CD4-positive, alpha-beta T cell treated with Interleukin-17A for 1 hour (primary cell): ENCODE measurements around the gene SCAF11.

Experiments used
- DNase-seq: peaks from one replicate; pipeline ENCODE4 v3.0.0-alpha.2; 2020

The SCAF11 gene

DNA sequence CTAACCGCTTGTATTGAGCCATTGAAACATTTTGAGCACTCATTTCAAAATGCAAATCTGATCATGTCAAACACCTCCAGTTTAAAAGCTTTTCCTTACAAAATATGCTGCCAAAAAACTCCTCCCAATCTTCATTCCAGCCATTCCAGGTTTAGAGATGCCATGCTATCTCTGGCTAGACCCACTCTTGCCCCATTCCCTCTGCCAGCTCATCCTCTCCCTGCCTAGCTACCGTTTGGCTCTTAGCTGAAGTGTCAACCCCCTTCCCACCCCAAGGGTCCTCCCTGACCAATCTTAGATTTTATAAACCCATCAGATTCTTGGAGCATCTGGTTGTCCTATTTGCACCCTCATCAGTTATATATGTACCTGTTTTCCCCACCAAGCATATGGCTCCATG, 75.0 kb downstream of the SCAF11 start:
- no peak for DNase-seq

DNA sequence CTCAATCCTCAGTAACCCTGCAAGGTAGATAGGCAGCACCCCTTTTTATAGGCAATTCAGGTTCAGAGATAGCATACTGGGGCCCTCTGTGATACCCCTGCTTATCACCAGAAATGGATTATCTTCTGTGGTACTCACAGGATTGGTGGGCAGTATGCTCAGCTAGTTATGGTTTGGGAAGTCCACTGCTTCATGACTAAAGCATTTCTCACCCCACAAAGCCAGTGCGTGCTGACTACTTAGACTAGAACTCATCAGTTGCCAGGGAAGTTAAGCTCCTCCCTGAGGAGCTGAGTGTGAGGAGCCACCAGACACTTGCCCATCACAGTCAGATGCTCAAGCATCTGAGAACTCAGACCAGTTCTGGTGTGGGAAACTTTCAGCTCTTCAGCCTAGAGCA, 76.3 kb downstream of the SCAF11 start:
- no peak for DNase-seq

- no peak for DNase-seq
These were observed 76.7 kb downstream of the SCAF11 start for GRCh38 chr12:45913631-45914030.

DNA sequence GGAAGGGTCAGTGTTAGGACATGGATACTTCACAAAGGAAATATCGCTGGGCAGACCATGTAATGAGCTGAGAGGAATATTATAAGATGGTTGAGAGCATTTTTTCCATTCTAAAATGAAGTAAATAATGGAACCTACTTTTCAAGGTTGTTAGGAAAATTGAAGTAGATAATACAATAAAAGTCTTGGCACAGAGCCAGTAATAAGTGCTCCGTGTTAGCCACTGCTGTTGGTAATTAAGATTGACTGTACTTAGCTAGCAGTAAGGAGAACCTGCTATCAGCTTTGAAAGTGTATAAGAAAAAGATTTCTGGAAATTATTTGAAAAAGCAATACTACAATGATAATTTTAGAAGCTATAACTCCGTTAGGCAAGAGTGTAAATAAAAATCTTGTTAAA, 77.6 kb downstream of the SCAF11 start:
- DNase-seq = no peak

DNA sequence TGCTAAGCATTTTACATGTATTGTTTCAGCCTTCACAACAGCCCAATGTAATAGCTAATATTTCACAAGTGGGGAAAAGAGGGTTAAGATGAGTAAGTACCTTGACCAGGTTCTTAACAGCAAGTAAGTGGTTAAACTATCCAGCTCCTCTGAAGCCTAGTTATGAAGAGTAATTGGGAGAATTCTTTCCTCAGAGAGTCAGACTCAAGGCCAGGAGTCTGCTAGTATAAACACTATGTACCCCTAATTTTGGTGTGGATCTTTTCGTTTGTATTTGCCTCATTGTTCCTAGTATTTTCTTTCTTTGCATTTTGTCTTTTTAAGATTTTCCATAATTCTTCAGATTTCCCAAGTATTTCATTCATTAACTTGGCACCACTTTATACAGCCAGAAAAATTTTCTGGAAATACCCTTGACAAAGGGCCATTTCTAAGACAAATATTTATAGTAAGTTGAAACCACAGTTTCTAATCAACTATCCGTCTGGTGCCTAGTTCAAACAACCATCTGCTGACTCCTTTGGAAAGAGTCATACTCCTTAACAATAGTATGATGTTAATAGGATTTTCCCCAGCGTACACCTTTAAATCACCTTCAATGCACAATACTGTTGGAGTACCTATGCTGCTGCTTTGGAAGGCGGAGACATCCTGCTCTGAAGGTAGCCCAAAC, 81.2 kb downstream of the SCAF11 start:
- no peak for DNase-seq

DNA sequence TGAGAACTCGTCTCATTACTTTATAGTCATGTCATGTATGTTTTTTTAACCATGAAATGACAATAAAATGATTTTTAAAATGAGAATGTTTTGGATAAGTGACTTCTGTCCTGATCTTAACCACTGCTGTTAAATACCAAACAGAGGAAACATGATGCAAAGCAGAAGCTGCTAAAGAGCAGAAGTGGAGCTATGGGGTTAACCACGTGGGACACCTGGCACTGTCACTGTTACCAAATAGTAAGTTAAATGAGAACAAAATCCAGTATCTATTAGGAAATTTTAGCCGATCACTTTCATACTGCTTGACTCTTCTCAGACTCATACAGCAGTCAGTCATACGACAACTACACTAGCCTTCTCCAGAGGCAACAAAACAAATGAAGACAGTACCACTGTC, 82.4 kb downstream of the SCAF11 start:
- DNase-seq = no peak

GRCh38 chr12:45898094-45898493, 92.3 kb downstream of the SCAF11 start:
- no peak for DNase-seq

- DNase-seq = no peak
These were observed 94.4 kb downstream of the SCAF11 start for GRCh38 chr12:45895961-45896360.

DNA sequence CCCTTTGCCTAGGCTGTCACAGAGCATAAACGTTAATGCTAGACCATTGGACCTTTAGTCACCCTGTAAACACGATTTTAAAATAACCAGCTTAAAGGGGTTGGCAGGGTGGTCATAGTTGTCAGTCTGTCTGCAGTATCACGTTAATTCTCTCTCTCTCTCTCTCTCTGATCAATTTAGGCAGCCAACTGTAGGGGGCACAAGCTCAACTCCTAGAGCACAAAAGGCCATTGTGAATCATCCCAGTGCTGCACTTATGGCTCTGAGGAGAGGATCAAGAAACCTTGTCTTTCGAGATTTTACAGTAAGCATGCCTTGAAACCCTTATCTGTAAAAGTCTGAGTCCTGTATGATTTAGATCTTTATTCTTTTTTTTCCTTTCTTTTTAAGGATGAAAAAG, 97.1 kb downstream of the SCAF11 start:
- DNase-seq = no peak

- DNase-seq = no peak
These were observed 100.1 kb downstream of the SCAF11 start for GRCh38 chr12:45890276-45890675.

GRCh38 chr12:45887544-45887943, 102.8 kb downstream of the SCAF11 start:
- DNase-seq = no peak

DNA sequence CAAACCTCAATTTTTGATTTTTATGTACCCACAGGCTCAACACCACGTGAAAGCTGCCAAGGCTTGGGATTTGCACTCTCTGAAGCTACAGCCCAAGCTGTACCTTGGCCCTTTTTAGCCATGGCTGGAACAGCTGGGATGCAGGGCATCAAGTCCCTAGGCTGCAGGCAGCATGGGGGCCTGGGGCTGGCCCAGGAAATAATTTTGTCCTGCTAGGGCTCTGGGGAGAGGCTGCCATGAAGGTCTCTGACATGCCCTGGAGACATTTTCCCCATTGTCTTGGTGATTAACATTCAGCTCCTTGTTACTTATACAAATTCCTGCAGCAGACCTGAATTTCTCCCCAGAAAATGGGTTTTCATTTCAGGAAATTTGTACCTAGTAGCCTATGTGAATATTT, 103.7 kb downstream of the SCAF11 start:
- no peak for DNase-seq

- no peak for DNase-seq
These were observed 107.2 kb downstream of the SCAF11 start for GRCh38 chr12:45883187-45883586.

GRCh38 chr12:45880533-45880932, 109.8 kb downstream of the SCAF11 start:
- DNase-seq = no peak

DNA sequence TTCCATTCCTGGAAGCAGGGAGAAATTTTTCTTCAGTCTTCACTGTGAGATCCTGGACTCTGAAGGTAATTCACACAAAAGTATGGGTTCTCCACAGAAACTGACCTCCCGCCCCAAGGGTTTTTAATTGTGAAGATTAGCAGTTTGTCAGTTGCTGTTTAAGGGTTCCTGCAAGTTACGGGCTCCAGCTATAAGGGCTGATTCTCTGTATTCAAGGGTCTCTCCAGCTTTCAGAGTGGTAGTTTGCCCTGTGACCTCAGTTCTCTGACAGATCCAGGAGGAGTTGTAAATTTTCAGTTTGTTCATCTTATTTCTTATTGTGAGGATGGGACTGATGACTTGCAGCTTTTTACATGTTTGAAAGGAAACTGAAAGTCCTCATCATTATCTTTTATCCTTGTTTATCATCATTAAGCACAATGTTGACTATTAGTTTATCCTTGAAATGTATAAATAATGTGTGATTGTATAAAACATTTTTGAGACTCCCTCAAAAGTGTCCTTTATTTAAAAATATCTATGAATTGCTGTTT, 110.9 kb downstream of the SCAF11 start:
- DNase-seq = no peak

DNA sequence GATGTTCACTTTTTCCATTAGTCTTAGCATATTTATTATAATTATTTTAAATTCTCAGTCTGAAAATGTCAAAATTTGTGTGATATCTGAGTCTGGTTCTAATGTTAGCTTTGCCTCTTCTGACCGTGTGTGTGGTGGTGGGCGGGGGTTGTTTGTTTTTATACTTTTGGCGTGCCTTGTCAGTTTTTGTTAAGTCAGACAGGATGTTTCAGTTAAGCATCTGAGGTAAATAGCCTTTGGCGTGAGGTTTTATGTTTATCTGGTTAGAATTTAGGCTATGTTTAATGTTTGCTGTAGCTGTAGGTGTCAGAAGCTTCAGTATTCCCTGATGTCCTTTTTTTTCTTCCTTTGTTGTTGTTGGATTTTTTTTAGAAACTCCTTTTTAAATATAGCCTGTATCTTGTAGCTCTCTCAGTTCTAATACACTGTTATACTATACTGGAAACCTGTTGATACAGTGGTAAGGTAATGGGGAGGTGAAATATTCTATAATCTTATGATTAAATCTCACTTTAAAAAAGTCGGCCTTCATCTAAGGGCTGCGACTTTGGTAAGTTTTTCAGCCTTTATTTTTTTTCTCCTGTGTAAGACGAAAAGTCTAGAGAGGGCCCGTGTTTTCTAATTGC, 111.6 kb downstream of the SCAF11 start:
- DNase-seq = peak; percentile 60

DNA sequence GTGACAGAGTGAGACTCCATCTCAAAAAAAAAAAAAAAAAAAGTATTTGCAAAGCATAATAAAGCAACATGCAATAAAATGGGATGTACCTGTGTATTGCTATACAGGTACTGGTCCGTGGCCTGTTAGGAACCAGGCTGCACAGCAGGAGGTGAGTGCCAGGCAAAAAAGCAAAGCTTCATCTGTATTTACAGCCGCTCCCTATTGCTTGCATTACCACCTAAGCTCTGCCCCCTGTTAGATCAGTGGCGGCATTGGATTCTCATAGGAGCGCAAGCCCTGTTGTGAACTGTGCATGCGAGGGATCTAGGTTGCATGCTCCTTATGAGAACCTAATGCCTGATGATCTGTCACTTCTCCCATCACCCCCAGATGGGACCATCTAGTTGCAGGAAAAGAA, 113.3 kb downstream of the SCAF11 start:
- DNase-seq = no peak

DNA sequence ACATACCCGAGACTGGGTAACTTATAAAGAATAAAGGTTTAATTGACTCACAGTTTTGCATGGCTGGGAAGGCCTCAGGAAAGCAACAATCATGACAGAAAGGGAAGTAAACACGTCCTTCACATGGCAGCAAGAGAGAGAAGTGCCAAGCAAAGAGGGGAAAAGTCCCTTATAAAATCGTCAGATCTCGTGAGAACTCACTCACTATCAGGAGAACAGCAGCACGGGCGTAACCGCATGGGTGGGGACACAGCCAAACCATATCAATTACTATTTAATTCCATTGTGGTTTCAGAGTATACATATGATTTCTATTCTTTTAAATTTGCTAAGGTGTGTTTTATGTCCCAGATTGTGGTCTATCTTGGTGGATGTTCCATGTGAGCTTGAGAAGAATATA, 117.9 kb downstream of the SCAF11 start:
- no peak for DNase-seq
